ENCODE data around the gene NPIPB6.

- no peak for TF ChIP-seq CTCF (IDR thresholded peaks at IDR 0.05)
- TF ChIP-seq EZH2 (IDR thresholded peaks at IDR 0.05; ENCODE audit: borderline replicate concordance, insufficient read depth, low read depth, low read length, poor library complexity, severe bottlenecking): no peak
Measured at GRCh38 chr16:28311913-28312312, 51.4 kb downstream of the NPIPB6 start.

Measured in B cell (primary cell).